ENCODE measurements around the gene KLF3.

- TF ChIP-seq CTCF (IDR thresholded peaks at IDR 0.05) (no peak), POLR2A (IDR thresholded peaks at IDR 0.05) (no peak)
These were observed 30.3 kb downstream of the KLF3 start for GRCh38 chr4:38694330-38694729.
